ENCODE measurements around the gene IRF2BP2. TPM values are rescaled to one million over a fixed set of nuclear protein-coding genes. Genes with fewer than 3 reads are reported as not detected.

The IRF2BP2 gene
- total RNA-seq, 1 donor from 2014 or later, result 78.2 TPM

- no peak for ATAC-seq
Measured at GRCh38 chr1:234633246-234634003, 23.4 kb upstream of the IRF2BP2 start.

GRCh38 chr1:234632225-234632624 lies 22.2 kb upstream of the IRF2BP2 start:
- no peak for ATAC-seq

- peak; percentile 25 for ATAC-seq
Measured at GRCh38 chr1:234631721-234632125, 21.7 kb upstream of the IRF2BP2 start.

DNA sequence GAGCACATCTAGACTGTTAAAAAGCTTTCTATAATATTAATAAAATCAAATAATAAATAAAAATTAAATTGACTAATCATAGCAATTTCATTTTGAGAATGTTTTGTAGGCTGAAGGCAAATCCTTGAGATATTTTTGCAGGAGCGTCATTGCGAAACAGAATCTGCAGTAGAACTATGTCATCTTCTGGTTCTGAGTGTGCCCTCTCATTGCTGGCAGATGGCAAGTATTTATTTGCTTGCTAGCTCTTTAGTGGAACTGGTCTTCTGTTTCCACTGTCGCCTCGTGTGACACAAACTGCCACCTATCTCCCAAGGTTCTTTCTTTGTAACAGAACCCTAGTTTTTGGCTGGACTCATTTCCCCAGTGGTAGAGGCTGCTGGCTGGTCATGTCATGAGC lies 19.0 kb upstream of the IRF2BP2 start:
- no peak for ATAC-seq

DNA sequence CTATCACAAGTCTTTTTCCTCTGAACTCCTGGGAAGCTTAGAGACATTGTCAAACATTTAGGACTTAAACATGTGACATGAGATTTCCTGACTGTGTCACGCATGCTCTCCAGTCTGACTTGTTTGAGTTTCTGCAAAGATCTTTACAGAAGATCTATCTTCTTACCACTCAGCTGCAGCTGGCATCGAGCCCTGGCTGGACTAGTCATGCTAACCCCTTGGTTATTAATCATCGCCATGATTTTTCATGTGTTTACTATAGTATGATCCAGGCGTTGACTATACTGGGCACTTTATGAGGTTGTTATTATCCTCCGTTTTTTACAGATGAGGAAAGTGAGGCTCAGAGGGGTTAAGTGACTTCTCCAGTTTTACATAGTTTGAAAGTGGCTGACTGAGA lies 18.1 kb upstream of the IRF2BP2 start:
- peak; percentile 93 for ATAC-seq

DNA sequence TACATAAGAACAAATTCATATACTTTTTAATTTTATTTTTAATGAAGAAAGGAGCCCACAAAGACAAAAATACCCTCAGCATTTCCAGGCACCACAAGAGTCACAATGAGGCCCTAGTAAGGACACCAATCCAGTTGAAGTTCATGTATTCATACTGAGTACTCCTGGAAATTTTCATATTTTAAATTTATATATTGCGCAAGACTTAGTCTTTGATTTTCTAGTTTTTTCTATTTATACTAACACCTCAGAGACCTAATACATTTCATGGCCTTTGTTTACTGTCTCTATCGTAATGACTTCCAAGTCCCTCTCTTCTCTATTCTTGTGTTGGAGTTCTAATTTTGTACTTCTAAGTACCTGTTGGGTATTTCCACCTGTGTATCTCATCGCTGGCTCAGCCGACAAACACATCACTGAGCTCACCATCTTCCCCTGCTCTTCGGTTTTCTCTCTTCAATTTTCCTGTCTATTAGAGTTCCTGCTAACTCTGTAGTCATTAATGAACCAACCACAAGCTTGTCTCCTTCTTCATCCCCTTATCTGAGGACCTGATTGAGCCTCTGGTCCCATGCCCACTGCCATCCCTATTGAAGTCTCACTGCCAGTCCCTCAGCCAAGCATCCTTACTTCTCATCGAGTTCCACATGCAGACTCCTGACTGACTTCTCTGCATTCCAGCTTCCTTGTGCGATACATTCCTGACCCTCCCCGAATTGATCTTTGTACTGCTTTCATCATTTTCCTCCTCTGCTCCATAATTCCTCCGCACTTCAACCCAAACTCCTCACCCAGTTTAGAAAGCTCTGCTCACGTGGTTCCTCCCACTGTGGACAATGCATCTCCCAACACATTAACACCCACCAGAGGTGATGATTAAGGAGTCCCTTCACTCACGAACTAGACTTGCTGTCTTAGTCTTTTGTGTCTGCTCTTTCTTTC lies 17.3 kb upstream of the IRF2BP2 start:
- no peak for ATAC-seq

DNA sequence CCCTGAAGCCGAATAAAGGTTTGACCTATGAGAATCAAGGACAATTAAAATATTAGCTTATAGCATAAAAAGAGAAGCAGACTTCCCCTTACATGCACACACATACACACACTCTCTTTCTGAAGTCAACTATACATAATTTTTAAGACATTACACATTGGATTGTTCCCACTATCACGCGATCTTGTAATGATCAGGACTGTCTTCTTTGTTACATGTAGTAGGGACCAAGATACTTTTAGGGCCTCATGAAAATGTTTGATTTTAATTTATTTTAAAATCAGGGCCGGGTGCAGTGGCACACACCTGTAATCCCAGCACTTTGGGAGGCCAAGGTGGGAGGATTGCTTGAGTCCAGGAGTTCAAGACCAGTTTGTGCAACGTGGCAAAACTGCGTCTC lies 16.4 kb upstream of the IRF2BP2 start:
- no peak for ATAC-seq

- no peak for ATAC-seq
Measured at GRCh38 chr1:234624724-234625117, 14.7 kb upstream of the IRF2BP2 start.

DNA sequence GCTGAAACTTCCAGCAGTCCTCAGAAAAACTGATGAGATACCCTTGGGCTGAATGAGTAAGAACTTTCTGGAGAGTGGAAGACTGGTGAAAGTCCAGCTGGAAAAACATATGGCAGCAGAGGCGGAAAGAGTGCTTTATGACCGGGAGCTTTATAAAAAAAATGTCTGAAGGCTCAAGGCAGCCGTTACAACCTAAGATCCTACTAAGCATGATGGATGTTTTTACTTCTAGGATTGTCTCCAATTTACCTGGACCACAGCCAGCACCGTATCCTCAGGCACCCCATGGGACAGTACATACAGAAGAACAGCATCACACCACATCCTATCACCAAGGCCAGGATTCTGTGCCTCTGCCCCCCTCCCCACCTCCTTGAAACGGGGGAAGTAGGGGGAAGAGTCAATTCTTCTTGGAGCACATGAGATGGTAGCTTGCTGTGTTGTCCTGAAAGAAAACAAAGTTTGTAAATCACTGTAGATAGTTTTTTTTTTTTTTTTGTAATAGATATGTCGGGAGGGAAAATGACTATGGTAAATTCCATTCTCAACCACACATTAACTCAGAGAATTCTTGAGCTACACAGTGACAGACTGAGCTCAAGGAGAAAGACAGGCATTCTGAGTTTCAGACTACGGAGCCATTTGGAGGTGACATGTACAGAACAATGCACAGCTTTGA lies 11.8 kb upstream of the IRF2BP2 start:
- ATAC-seq, result no peak

DNA sequence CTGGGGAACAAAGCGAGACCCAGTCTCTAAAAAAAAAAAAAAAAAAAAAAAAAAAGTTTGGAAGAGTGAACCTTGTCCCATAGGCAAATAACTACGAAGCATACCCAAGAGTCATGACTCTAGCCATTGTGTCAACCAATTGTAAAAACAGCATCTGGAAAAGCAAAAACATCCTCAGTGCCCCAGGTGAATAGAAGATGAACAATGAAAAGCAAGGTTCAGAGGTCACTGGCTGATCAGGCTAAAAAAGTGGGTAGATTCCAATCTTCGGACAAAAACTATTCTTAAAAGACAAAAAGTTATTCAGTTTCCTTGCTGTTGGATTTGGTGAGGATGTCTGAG lies 11.1 kb upstream of the IRF2BP2 start:
- no peak for ATAC-seq

DNA sequence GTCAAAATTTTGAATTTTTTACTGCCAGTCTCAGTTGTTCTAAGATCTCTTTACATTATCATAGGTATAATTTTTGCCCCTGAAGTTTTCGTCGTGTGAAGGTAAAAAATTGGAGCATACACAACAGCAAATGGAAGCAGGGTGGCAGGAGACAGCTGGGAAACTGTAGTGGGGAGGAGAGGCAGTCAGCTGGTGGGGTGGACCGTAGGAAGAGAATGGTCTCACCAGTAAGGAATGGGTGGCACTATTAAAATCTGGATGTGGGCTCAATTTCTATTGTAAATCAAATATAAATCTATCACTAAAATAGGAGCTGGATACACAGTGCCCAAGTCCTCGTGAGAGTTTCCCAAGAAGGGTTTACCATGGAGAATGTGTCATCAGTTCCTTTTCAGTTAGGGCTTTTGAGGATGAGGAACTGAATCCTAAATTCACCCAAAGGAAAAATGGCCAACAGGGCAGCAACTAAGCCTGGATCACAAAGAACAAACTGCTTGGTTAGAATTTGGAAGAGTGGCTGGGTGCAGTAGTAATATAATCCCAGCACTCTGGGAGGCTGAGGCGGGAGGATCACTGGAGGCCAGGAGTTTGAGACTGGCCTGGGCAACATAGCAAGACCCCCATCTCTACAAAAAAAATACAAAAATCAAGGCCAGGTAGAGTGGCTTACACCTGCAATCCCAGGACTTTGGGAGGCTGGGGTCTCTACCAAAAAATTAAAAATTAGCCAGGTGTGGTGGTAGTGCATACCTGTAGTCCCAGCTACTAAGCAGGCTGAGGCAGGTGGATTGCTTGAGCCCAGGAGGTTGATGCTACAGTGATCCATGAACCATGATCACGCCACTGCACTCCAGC lies 10.5 kb upstream of the IRF2BP2 start:
- no peak for ATAC-seq

- no peak for ATAC-seq
Measured at GRCh38 chr1:234619794-234620247, 9.8 kb upstream of the IRF2BP2 start.

- no peak for ATAC-seq
Measured at GRCh38 chr1:234619071-234619480, 9.1 kb upstream of the IRF2BP2 start.

DNA sequence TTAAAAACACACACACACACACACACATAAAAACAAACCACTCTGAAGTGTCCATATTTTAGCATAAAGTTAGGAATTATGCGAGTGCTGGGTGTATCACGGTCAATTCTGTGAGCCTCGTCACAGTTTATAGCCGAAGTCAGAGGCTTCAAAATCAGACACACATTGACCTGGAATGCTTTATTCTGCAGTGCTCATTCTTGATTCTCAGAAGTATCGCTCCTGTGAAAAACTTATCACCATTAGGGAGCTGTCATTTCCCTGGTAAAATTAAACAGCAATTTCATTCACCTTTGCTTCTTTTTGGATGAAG lies 8.7 kb upstream of the IRF2BP2 start:
- no peak for ATAC-seq

GRCh38 chr1:234617986-234618736 lies 8.2 kb upstream of the IRF2BP2 start:
- no peak for ATAC-seq

DNA sequence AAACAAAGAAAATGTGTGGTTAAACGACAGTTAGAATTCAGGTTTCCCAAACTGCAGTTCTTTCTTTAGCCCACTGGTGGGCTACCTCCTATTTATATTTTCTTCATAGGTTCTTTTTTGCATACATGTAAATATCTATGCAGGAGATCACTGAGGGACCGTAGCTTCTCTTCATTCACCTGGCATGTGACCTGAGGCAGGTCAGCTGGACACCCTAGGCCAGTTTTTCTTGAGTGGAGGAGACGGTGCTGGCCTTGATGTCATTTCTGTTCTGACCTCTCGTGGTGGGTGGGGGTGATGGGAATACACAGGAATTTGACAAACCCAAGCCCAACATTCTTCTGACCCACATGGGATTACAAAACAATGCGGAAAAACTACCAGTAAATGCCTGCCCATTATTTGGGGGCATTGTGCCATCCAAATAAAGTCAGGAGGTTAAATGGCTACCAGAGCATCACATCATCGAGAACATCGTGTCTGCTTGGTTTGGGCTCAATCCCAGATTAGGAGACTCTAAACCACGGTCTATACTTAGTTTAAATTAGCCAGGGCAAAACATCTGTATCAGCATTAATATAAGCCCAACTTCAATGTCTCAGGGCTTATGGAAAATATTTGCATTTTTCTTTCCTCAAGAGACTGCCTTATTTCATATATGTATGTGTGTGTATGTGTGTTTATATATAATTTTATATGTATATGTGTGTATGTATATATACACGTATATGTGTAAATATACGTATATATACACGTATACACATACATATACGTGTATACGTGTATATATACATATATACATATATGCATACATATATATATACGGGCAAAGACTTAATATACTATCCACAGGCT lies 7.4 kb upstream of the IRF2BP2 start:
- ATAC-seq, result no peak

GRCh38 chr1:234616644-234617043 lies 6.7 kb upstream of the IRF2BP2 start:
- ATAC-seq, result no peak

DNA sequence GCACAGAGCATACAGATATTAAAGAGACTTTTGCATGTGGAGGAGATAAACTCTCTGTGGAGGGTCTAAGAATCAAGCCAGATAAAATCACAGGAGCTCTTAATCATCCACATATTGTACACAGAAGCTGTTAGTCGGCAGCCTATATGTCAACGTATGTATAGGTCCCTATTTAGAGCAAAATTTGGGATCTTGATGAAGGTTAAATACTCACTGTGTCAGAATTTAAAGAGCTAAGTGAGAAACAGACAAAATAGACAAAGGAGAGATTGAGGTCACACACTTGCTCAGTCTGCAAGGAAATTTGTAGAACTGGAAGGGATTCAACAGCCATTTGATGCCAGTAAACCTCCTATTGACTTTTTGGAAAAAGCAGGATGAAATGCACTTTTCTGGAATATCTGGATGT lies 4.1 kb upstream of the IRF2BP2 start:
- ATAC-seq, result no peak

DNA sequence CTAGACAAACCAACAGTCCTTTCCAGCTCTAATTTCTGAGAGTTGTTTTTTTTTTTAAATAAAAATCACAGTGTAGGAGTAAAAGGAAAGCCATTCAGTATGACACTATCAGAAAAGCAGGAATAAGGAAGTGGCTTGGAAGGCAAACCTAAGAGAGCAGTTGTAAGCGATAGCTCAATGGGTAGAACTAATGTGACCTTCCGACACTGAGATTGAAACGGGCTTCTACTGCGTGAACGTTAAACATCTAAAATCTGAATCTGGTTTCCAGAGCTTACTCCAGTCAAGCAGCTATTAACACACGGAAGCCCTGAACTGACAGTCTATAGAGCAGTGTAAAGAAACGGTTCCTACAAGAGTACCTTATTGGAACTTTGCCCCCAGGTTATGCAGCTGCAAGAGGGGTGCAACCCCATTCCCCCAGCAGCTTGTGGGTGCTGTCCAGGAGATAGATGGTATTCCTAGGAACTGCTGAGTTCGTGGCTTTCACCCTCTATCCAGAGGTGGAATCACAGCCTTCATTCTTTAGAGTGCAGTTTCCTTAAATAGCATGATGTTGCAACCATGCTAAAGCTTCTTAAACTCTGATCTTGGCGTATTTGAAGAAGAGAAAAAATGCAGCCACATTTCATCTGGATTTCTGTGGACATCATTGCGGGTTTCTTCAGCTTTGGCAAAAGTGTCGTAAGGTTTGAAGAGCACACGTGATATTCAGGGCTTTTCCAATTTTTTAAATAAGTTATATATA lies 3.3 kb upstream of the IRF2BP2 start:
- ATAC-seq, result no peak

All from esophagus mucosa (tissue), 1 donor.